HEK293 (cell line): ENCODE results near the gene TOP3B.
"Not testable (repeated sequence)": the region's sequence is repeated elsewhere in the genome, so short reads cannot be mapped to it uniquely, and the experiment has no call there.

Experiments
- CTCF ChIA-PET: fragments of 350-600 bp; formaldehyde crosslinking; extraction: SDS; loops from one replicate; lab custom pipeline; 2021; ENCODE audit warnings: antibody characterized with exemption; lab: Yijun Ruan, JAX
- POLR2A ChIA-PET: fragments of 300-600 bp; formaldehyde crosslinking; extraction: SDS; loops from one replicate; lab custom pipeline; 2020; ENCODE audit warnings: antibody characterized with exemption, inconsistent platforms; lab: Yijun Ruan, JAX
- H3K27ac ChIP-seq: fragments of 200-500 bp; sonication (Bioruptor generic); 2 replicates; pipeline ENCODE4 v1.5.1; 2014; ENCODE audit warnings: low read depth, low read length, control low read depth, inconsistent platforms; ENCODE audit errors: extremely low read depth
- H3K36me3 ChIP-seq, 2 experiments: fragments of 200-500 bp in 1 of 2; sonication (Bioruptor generic) in 1 of 2; 1 replicate in 1 of 2; 2 replicates in 1 of 2; pipeline ENCODE4 v1.5.1; 2014 to 2017; ENCODE audit warnings: inconsistent platforms in 2 of 2, low read length in 2 of 2; ENCODE audit not compliant: control insufficient read depth in 2 of 2, insufficient read depth in 1 of 2
- H3K4me1 ChIP-seq: fragments of 200-500 bp; sonication (Bioruptor generic); 2 replicates; pipeline ENCODE4 v1.5.1; 2014; ENCODE audit warnings: mild to moderate bottlenecking, low read length, inconsistent platforms; ENCODE audit not compliant: control insufficient read depth, insufficient read depth
- H3K4me3 ChIP-seq: 2 replicates; pipeline ENCODE4 v1.5.1; 2011; ENCODE audit warnings: low read depth, mild to moderate bottlenecking, control low read depth, low read length, moderate library complexity
- H3K9me3 ChIP-seq: fragments of 200-500 bp; sonication (Bioruptor generic); 2 replicates; pipeline ENCODE4 v1.5.1; 2014; ENCODE audit warnings: low read depth, low read length, inconsistent platforms; ENCODE audit not compliant: control insufficient read depth, insufficient read depth
- ATF2 ChIP-seq: fragments of 450-650 bp; formaldehyde crosslinking; IDR thresholded peaks from 2 replicates; pipeline ENCODE4 v1.5.1; 2016; ENCODE audit warnings: missing biosample characterization, missing genetic modification characterization, low read depth
- GLI2 ChIP-seq: fragments of 450-650 bp; formaldehyde crosslinking; IDR thresholded peaks from 2 replicates; pipeline ENCODE4; 2017; ENCODE audit warnings: missing biosample characterization, missing genetic modification characterization, low read depth, borderline replicate concordance
- ZBTB21 ChIP-seq: fragments of 450-650 bp; formaldehyde crosslinking; IDR thresholded peaks from 2 replicates; pipeline ENCODE4 v1.5.1; 2017; ENCODE audit warnings: missing biosample characterization, missing genetic modification characterization
- ZBTB48 ChIP-seq: fragments of 450-650 bp; formaldehyde crosslinking; IDR thresholded peaks from 2 replicates; pipeline ENCODE4 v1.5.1; 2016; ENCODE audit warnings: missing biosample characterization, missing genetic modification characterization
- ZNF114 ChIP-seq: fragments of 450-650 bp; formaldehyde crosslinking; IDR thresholded peaks from 2 replicates; pipeline ENCODE4 v1.5.0; 2017; ENCODE audit warnings: missing biosample characterization, missing genetic modification characterization
- ZNF2 ChIP-seq: fragments of 450-650 bp; formaldehyde crosslinking; IDR thresholded peaks from 2 replicates; pipeline ENCODE4 v1.5.1; 2016; ENCODE audit warnings: missing biosample characterization, missing genetic modification characterization
- ZNF302 ChIP-seq: fragments of 450-650 bp; formaldehyde crosslinking; IDR thresholded peaks from 2 replicates; pipeline ENCODE4 v1.5.1; 2016; ENCODE audit warnings: missing biosample characterization, missing genetic modification characterization, low read depth
- ZNF473 ChIP-seq: fragments of 450-650 bp; formaldehyde crosslinking; IDR thresholded peaks from 2 replicates; pipeline ENCODE4 v1.5.1; 2017; ENCODE audit warnings: missing biosample characterization, missing genetic modification characterization
- ZNF513 ChIP-seq: fragments of 450-650 bp; IDR thresholded peaks from 2 replicates; pipeline ENCODE4 v1.5.1; 2018; ENCODE audit warnings: missing biosample characterization, missing genetic modification characterization
- ZNF518A ChIP-seq: fragments of 450-650 bp; formaldehyde crosslinking; conservative IDR thresholded peaks from 2 replicates; pipeline ENCODE4 v1.5.1; 2016; ENCODE audit warnings: low read depth, missing biosample characterization, missing genetic modification characterization
- ZNF629 ChIP-seq: fragments of 450-650 bp; formaldehyde crosslinking; IDR thresholded peaks from 2 replicates; pipeline ENCODE4 v1.5.1; 2017; ENCODE audit warnings: missing biosample characterization, missing genetic modification characterization
- ZXDB ChIP-seq: fragments of 450-650 bp; formaldehyde crosslinking; IDR thresholded peaks from 2 replicates; pipeline ENCODE4 v1.5.1; 2016; ENCODE audit warnings: missing biosample characterization, missing genetic modification characterization

The TOP3B gene

GRCh38 chr22:21941921-21942320 lies 40.7 kb downstream of the TOP3B start (continued):
- TF ChIP-seq ZNF513 (tag by site-specific recombination): no peak

- H3K27ac ChIP-seq: no peak overlapping the region
These were observed 42.1 kb downstream of the TOP3B start for GRCh38 chr22:21940521-21940920.

GRCh38 chr22:21939935-21940334 lies 42.7 kb downstream of the TOP3B start:
- TF ChIP-seq ZNF629 (tag by site-specific recombination) (0 out of 2 replicates have a peak, but pooled peaks have one; percentile 37), ATF2 (tag by site-specific recombination) (peak; percentile 81)
- H3K4me3 ChIP-seq, H3K4me1 ChIP-seq, POLR2A ChIA-PET, H3K9me3 ChIP-seq, H3K27ac ChIP-seq: not testable (repeated sequence)
- H3K36me3 ChIP-seq: peaks cover 0 to 82% of the 10 kb centered on the region in 2 experiments; a peak in 2 of 3 replicates
- CTCF ChIA-PET: interaction anchor here (0.6 to 8.0 kb wide), 10 partner anchors 11 to 382 kb away, joined by 3 to 120 read pairs (median 4); partner anchors contain the start of gene PPM1F

More at GRCh38 chr22:21940521-21940920, 42.1 kb downstream of the TOP3B start:
- Histone ChIP-seq H3K9me3 (no peaks in the 10 kb centered on the region), H3K36me3 (peaks cover 0 to 82% of the 10 kb centered on the region in 2 experiments; a peak in 2 of 3 replicates), H3K4me1 (no peaks in the 10 kb centered on the region), H3K4me3 (no peak overlapping the region)
- ChIA-PET CTCF (interaction anchor here (0.6 to 8.0 kb wide), 6 partner anchors 10 to 228 kb away, joined by 3 to 120 read pairs (median 4); partner anchors contain the start of gene PPM1F), POLR2A (no interaction called here)
- TF ChIP-seq ZXDB (tag by site-specific recombination) (no peak), ZNF473 (no peak), ZBTB21 (no peak), ZNF518A (no peak), ZNF114 (tag by site-specific recombination) (no peak), GLI2 (tag by site-specific recombination) (no peak), ZNF302 (tag by site-specific recombination) (no peak), ZNF2 (tag by site-specific recombination) (no peak), ZBTB48 (tag by site-specific recombination) (no peak)
